ENCODE measurements around the gene ALDH7A1.
A peak's percentile ranks its signal among the peaks of the same experiment; 100 is the strongest.

- TF ChIP-seq POLR2A (IDR thresholded peaks at IDR 0.05) (peak in 1 of 2 donors; percentile 68), CTCF (IDR thresholded peaks at IDR 0.05) (peak; percentile 20 to 70 (median 38))
Measured at GRCh38 chr5:126594748-126595485, at the start of gene ALDH7A1.
